Measurements from ENCODE around the gene DYNLRB1.

DYNLRB1 gene

GRCh38 chr20:34577061-34577460 is 60.8 kb downstream of the DYNLRB1 start:
- FAIRE-seq: no peak
- DNase-seq (ENCODE audit: insufficient read length, low spot score): no peak

GRCh38 chr20:34578025-34578424 is 61.8 kb downstream of the DYNLRB1 start:
- DNase-seq (ENCODE audit: insufficient read length, low spot score) (no peak), FAIRE-seq (no peak)
- no peak for TF ChIP-seq CTCF (IDR thresholded peaks at IDR 0.05; ENCODE audit: insufficient read depth, missing control alignments)

More at GRCh38 chr20:34577061-34577460, 60.8 kb downstream of the DYNLRB1 start:
- no peak for TF ChIP-seq CTCF (IDR thresholded peaks at IDR 0.05; ENCODE audit: insufficient read depth, missing control alignments)

GRCh38 chr20:34578521-34578920 is 62.3 kb downstream of the DYNLRB1 start:
- FAIRE-seq (no peak), DNase-seq (ENCODE audit: insufficient read length, low spot score) (no peak)
- TF ChIP-seq CTCF (IDR thresholded peaks at IDR 0.05; ENCODE audit: insufficient read depth, missing control alignments): no peak

- DNase-seq (ENCODE audit: insufficient read length, low spot score) (no peak), FAIRE-seq (no peak)
- peak; percentile 43 for TF ChIP-seq CTCF (IDR thresholded peaks at IDR 0.05; ENCODE audit: insufficient read depth, missing control alignments)
Observed at GRCh38 chr20:34579191-34579978, 63.2 kb downstream of the DYNLRB1 start.

- TF ChIP-seq CTCF (IDR thresholded peaks at IDR 0.05; ENCODE audit: insufficient read depth, missing control alignments): no peak
- DNase-seq (ENCODE audit: insufficient read length, low spot score) (no peak), FAIRE-seq (no peak)
Observed at GRCh38 chr20:34579979-34580940, 64.0 kb downstream of the DYNLRB1 start.

GRCh38 chr20:34581341-34582184 is 65.3 kb downstream of the DYNLRB1 start:
- FAIRE-seq: no peak
- no peak for DNase-seq (ENCODE audit: insufficient read length, low spot score)
- no peak for TF ChIP-seq CTCF (IDR thresholded peaks at IDR 0.05; ENCODE audit: insufficient read depth, missing control alignments)

All from D721Med (cell line).